GM12878 (cell line): ENCODE measurements around the gene SAMD7. TPM values are rescaled to one million over a fixed set of nuclear protein-coding genes. Genes with fewer than 3 reads are reported as not detected.

Experiments used
- ATAC-seq: fragments of 200-7000 bp; cut with Tn5 transposase; 3 replicates; pipeline ENCODE4 v1.9.1; 2020; ENCODE audit warnings: mild to moderate bottlenecking, moderate library complexity
- BruUV-seq: library from RNA; stranded (reverse); fragments of 400-500 nt; replicated peaks from 2 replicates; lab custom pipeline; 2021; lab: Mats Ljungman, UMichigan
- CTCF ChIA-PET: fragments of 300-600 bp; sonication (Branson Sonifier 250); formaldehyde crosslinking; extraction: SDS; loops from one replicate; lab custom pipeline; 2021; ENCODE audit warnings: inconsistent platforms; lab: Yijun Ruan, JAX
- POLR2A ChIA-PET: fragments of 350-600 bp; formaldehyde crosslinking; extraction: SDS; loops from one replicate; lab custom pipeline; 2021; ENCODE audit warnings: inconsistent platforms; lab: Charles Lee
- RAD21 ChIA-PET: fragments of 300-600 bp; sonication (Branson Sonifier 250); formaldehyde crosslinking; loops from one replicate; lab custom pipeline; 2023; ENCODE audit warnings: antibody characterized with exemption; ENCODE audit not compliant: unreplicated experiment; lab: Charles Lee
- SMC1A ChIA-PET: fragments of 300-600 bp; sonication (Branson Sonifier 250); formaldehyde crosslinking; loops from one replicate; lab custom pipeline; 2023; ENCODE audit not compliant: unreplicated experiment, uncharacterized antibody; lab: Charles Lee
- DNase-seq: peaks from one replicate; pipeline ENCODE4 v3.0.0-alpha.2; 2011; ENCODE audit warnings: low read depth, low spot score
- FAIRE-seq: peaks from 3 replicates; lab custom pipeline; 2011; peaks lifted over from hg19 to GRCh38; lab: Jason Lieb, UNC
- H2AFZ ChIP-seq: 2 replicates; pipeline ENCODE4 v1.6.0; 2011; ENCODE audit warnings: low read depth, low read length, control low read depth; ENCODE audit not compliant: control insufficient read depth
- H3K27ac ChIP-seq: 2 replicates; pipeline ENCODE4 v1.5.1; 2011; ENCODE audit warnings: control low read depth; ENCODE audit not compliant: control insufficient read depth, insufficient read depth
- H3K27me3 ChIP-seq, 2 experiments: replicated peaks in 1 of 2; 2 replicates each; pipeline versions ENCODE4 v1.6.0 to v1.6.1; 2011; ENCODE audit warnings: low read length in 1 of 2; ENCODE audit not compliant: control insufficient read depth in 2 of 2, insufficient read depth in 2 of 2
- H3K36me3 ChIP-seq, 2 experiments: 2 replicates each; pipeline ENCODE4 v1.5.1; 2011; ENCODE audit warnings: low read length in 1 of 2; ENCODE audit not compliant: control insufficient read depth in 2 of 2, insufficient read depth in 2 of 2
- H3K4me1 ChIP-seq: 2 replicates; pipeline ENCODE4 v1.6.1; 2011; ENCODE audit warnings: mild to moderate bottlenecking, low read length, moderate library complexity, mixed read lengths; ENCODE audit not compliant: control insufficient read depth, insufficient read depth
- H3K4me2 ChIP-seq: 2 replicates; pipeline ENCODE4 v1.6.0; 2011; ENCODE audit warnings: control low read depth; ENCODE audit not compliant: control insufficient read depth, insufficient read depth
- H3K4me3 ChIP-seq: fragments of 200-600 bp; sonication (generic); 2 replicates; pipeline ENCODE4 v1.5.1; 2016
- H3K79me2 ChIP-seq: 2 replicates; pipeline ENCODE4 v1.6.0; 2011; ENCODE audit warnings: low read length; ENCODE audit not compliant: control insufficient read depth, insufficient read depth
- H3K9ac ChIP-seq: 2 replicates; pipeline ENCODE4 v1.8.0; 2011; ENCODE audit warnings: low read length, control low read depth, mixed read lengths; ENCODE audit not compliant: control insufficient read depth, insufficient read depth
- H3K9me3 ChIP-seq: replicated peaks from 3 replicates; pipeline ENCODE4 v1.5.1; 2011; ENCODE audit warnings: mild to moderate bottlenecking, low read length; ENCODE audit not compliant: control insufficient read depth, insufficient read depth
- H4K20me1 ChIP-seq: 2 replicates; pipeline ENCODE4 v1.6.0; 2011; ENCODE audit not compliant: control insufficient read depth, insufficient read depth
- ASH2L ChIP-seq: fragments of 300-600, 200-600 bp; sonication (generic); IDR thresholded peaks from 2 replicates; pipeline ENCODE4 v1.6.1; 2017; ENCODE audit warnings: low read depth, mild to moderate bottlenecking, borderline replicate concordance
- CBX5 ChIP-seq: sonication (generic); IDR thresholded peaks from 2 replicates; pipeline ENCODE4 v1.6.1; 2016; ENCODE audit warnings: low read depth, moderate library complexity, mild to moderate bottlenecking, inconsistent platforms
- IRF3 ChIP-seq: fragments of 450-650 bp; IDR thresholded peaks from 2 replicates; pipeline ENCODE4 v1.6.1; 2014; ENCODE audit warnings: mild to moderate bottlenecking
- KDM1A ChIP-seq: fragments of 200-600 bp; sonication (generic); IDR thresholded peaks from 2 replicates; pipeline ENCODE4 v1.6.1; 2016; ENCODE audit warnings: borderline replicate concordance
- LARP7 ChIP-seq: fragments of 450-650 bp; IDR thresholded peaks from 2 replicates; pipeline ENCODE4 v1.6.1; 2017; ENCODE audit warnings: mild to moderate bottlenecking
- MAX ChIP-seq: IDR thresholded peaks from 2 replicates; pipeline ENCODE4 v1.6.1; 2012; ENCODE audit warnings: low read depth, low read length, improper control_type of control experiment
- NFIC ChIP-seq: IDR thresholded peaks from 2 replicates; pipeline ENCODE4 v1.6.1; 2012; ENCODE audit warnings: low read depth, mild to moderate bottlenecking, inconsistent platforms, low read length, moderate library complexity
- NFXL1 ChIP-seq: fragments of 450-650 bp; IDR thresholded peaks from 2 replicates; pipeline ENCODE4 v1.6.1; 2017; ENCODE audit warnings: antibody characterized with exemption, mild to moderate bottlenecking, borderline replicate concordance
- PKNOX1 ChIP-seq: fragments of 450-650 bp; IDR thresholded peaks from 2 replicates; pipeline ENCODE4 v1.6.1; 2016; ENCODE audit warnings: mild to moderate bottlenecking
- SPI1 ChIP-seq: IDR thresholded peaks from 2 replicates; pipeline ENCODE4 v1.6.1; 2011; ENCODE audit warnings: low read depth, mild to moderate bottlenecking, low read length, moderate library complexity, borderline replicate concordance; ENCODE audit not compliant: insufficient read depth
- WGBS: methylation state at CpG from one replicate; pipeline ENCODE4 v1.1.6; 2016; ENCODE audit warnings: low lambda C conversion rate; ENCODE audit not compliant: insufficient replicate concordance, insufficient coverage; ENCODE audit errors: missing lambda C conversion rate; 5-methylcytosine and 5-hydroxymethylcytosine counted together
- in situ Hi-C: fragments of 300-500 bp; cut with MboI; formaldehyde crosslinking; loops from 9 replicates; pipeline ENCODE4 v1.14.3; 2018; ENCODE audit warnings: mixed read lengths
- intact Hi-C: fragments of 100-400 bp; cut with micrococcal nuclease; formaldehyde crosslinking; loops from one replicate; pipeline ENCODE4 v1.14.2; 2022; ENCODE audit not compliant: unreplicated experiment
- polyA plus RNA-seq, 11 experiments: library from polyadenylated mRNA; depleted of rRNA in 4 of 11; unstranded in 6 of 11; stranded (reverse) in 5 of 11; fragments of >200 nt; fragmentation: Nextera tagmentation in 4 of 11; fragmentation: Illumina TruSeq in 1 of 11; extraction: Ambion mirVana in 4 of 11; extraction: Trizol in 1 of 11; gene quantifications; 1 replicate in 1 of 11; 2 replicates in 10 of 11; pipeline versions ENCODE4 v1.2.1 to v1.2.3, GENCODE V29; 2011 to 2016; ENCODE audit warnings: inconsistent platforms in 2 of 11, missing spikeins in 2 of 11, low read depth in 1 of 11
- total RNA-seq, 4 experiments: library from RNA; depleted of rRNA in 3 of 4; stranded (reverse); fragments of >200 nt in 3 of 4; fragmentation: Illumina TruSeq in 1 of 4; extraction: Trizol in 1 of 4; gene quantifications; 2 replicates each; pipeline versions ENCODE4 v1.2.1 to v1.2.3, GENCODE V29; 2013 to 2021

SAMD7 gene
- total and polyA plus RNA-seq, 10 of the 15 experiments (the other 5 are each of a cell fraction or from before 2014, with no cell fraction given): 0.03 to 0.11 (median 0.07) TPM; not detected in 3

- intact Hi-C loops: no loop called here
- Histone ChIP-seq H2AFZ (no peak overlapping the region), H3K27ac (no peak overlapping the region), H3K27me3 (peaks cover 0 to 2% of the 10 kb centered on the region in 2 experiments; a peak in 1 of 4 replicates), H3K79me2 (no peaks in the 10 kb centered on the region), H3K9ac (no peak overlapping the region), H3K4me2 (no peak overlapping the region), H3K36me3 (no peaks in the 10 kb centered on the region), H3K4me3 (no peak overlapping the region), H3K9me3 (no peaks in the 10 kb centered on the region), H4K20me1 (no peaks in the 10 kb centered on the region), H3K4me1 (peaks cover 4% of the 10 kb centered on the region)
- no peak for ATAC-seq
- no TSS peak for BruUV-seq
- no peak for FAIRE-seq
- SMC1A ChIA-PET: interaction anchor here (1.0 to 1.6 kb wide), 2 partner anchors 53 to 87 kb away, joined by 4 read pairs; partner anchors contain the start of gene SEC62
- in situ Hi-C loops: no loop called here
- CTCF ChIA-PET: no interaction called here
- 46% methylated on average over 3 of the region's 3 CpGs for WGBS
- DNase-seq: no peak
- POLR2A ChIA-PET: no interaction called here
- TF ChIP-seq PKNOX1 (no peak), CBX5 (no peak), KDM1A (no peak), LARP7 (no peak), NFIC (no peak), ASH2L (no peak), SPI1 (no peak), MAX (no peak), IRF3 (no peak), NFXL1 (no peak)
- TF ChIP-seq, all 136 proteins: peak for 0
- RAD21 ChIA-PET: no interaction called here
Observed at GRCh38 chr3:169879845-169880575, 31.4 kb upstream of the SAMD7 start.
